ENCODE data around the gene ZNF778.
"Not testable (repeated sequence)": the region's sequence is repeated elsewhere in the genome, so short reads cannot be mapped to it uniquely, and the experiment has no call there.

ZNF778 gene

GRCh38 chr16:89183463-89183862, 34.0 kb upstream of the ZNF778 start:
- no peak for DNase-seq

GRCh38 chr16:89183975-89184676, 33.4 kb upstream of the ZNF778 start:
- no peak for DNase-seq

- DNase-seq, result no peak
Observed at GRCh38 chr16:89184677-89184932, 32.9 kb upstream of the ZNF778 start.

DNA sequence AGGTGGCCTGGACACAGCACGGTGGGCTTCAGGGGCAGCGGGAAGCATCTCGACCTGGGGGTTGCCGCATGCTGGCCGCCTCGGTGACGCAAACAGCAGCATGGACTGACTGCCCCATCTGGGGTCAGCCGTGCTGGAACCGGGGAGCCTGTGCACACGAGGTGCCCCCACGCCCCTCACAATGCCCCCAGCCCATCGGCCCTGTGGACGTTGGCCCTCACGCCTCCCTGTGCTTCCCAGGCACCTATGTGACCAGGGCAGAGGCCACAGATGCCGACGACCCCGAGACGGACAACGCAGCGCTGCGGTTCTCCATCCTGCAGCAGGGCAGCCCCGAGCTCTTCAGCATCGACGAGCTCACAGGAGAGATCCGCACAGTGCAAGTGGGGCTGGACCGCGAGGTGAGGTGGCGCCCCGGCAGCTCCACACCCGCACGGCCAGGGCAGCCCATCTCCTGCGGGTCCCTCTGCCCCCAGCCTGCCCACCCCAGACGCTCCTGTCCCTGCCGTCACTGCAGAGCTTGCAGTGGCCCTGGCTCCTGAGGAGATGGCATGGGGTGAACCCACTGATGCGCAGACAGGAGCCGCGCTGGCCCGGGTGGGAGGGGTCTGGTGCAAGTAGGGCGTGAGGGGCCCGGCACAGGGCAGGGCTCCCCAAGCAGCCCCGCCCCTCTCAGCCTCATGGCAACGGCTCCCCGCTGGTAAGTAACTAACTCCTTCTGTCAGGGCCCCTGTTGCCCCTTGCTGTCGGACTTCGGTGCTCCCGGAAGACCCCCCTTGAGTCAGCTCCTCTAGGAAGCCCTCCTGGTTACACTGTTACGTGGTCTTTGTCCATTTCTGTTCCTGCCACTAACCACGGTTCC, 32.3 kb upstream of the ZNF778 start:
- no peak for DNase-seq

GRCh38 chr16:89185887-89186592, 31.5 kb upstream of the ZNF778 start:
- not testable (repeated sequence) for DNase-seq

DNA sequence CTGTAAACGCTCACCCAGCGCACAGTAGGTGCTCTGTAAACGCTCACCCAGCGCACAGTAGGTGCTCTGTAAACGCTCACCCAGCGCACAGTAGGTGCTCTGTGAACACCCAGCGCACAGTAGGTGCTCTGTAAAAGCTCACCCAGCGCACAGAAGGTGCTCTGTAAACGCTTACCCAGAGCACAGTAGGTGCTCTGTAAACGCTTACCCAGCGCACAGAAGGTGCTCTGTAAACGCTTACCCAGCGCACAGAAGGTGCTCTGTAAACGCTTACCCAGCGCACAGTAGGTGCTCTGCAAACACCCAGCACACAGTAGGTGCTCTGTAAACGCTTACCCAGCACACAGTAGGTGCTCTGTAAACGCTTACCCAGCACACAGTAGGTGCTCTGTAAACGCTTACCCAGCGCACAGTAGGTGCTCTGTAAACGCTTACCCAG, 30.9 kb upstream of the ZNF778 start:
- not testable (repeated sequence) for DNase-seq

DNA sequence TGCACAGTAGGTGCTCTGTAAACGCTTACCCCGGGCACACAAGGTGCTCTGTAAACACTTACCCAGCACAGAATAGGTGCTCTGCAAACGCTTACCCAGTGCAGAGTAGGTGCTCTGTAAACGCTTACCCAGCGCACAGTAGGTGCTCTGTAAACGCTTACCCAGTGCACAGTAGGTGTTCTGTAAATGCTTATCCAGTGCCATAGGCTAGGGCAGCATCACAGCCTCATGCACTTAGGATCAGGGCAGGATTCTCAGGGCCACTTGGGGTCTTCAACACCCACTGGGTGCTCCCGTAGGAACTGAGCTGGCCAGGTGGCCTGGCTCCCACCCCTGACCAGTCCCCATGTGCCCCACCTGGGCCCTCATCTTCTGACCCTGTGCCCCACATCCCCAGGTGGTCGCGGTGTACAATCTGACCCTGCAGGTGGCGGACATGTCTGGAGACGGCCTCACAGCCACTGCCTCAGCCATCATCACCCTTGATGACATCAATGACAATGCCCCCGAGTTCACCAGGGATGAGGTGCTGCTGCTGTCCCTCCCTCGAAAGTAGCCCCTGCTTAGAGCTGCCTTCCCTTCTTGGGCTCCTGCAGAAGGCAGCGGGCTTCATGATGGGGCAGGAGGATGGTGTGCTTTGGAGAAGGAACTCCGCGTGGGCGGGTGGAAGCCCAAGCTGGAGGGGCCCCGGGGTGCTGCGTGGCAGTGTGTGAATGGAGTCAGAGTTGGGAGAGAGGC, 30.3 kb upstream of the ZNF778 start:
- DNase-seq, result no peak

- DNase-seq, result no peak
Observed at GRCh38 chr16:89187770-89188392, 29.6 kb upstream of the ZNF778 start.

DNA sequence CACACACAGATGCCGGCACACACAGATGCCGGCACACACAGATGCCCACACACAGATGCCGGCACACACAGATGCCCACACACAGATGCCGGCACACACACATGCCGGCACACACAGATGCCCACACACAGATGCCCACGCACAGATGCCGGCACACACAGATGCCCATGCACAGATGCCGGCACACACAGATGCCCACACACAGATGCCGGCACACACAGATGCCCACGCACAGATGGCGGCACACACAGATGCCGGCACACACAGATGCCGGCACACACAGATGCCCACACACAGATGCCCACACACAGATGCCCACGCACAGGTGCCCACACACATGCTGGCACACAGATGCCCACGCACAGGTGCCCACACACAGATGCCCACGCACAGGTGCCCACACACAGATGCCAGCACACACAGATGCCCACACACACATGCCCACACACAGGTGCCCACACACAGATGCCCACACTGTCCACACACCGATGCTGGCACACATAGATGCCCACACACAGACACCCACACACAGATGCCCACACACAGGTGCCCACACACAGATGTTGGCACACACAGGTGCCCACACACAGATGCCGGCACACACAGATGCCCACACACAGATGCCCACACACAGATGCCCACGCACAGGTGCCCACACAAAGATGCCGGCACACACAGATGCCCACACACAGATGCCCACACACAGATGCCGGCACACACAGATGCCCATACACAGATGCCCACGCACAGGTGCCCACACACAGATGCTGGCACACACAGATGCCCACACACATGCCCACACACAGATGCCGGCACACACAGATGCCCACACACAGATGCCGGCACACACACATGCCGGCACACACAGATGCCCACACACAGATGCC, 28.8 kb upstream of the ZNF778 start:
- not testable (repeated sequence) for DNase-seq

GRCh38 chr16:89189358-89190025, 28.0 kb upstream of the ZNF778 start:
- DNase-seq, result no peak

DNA sequence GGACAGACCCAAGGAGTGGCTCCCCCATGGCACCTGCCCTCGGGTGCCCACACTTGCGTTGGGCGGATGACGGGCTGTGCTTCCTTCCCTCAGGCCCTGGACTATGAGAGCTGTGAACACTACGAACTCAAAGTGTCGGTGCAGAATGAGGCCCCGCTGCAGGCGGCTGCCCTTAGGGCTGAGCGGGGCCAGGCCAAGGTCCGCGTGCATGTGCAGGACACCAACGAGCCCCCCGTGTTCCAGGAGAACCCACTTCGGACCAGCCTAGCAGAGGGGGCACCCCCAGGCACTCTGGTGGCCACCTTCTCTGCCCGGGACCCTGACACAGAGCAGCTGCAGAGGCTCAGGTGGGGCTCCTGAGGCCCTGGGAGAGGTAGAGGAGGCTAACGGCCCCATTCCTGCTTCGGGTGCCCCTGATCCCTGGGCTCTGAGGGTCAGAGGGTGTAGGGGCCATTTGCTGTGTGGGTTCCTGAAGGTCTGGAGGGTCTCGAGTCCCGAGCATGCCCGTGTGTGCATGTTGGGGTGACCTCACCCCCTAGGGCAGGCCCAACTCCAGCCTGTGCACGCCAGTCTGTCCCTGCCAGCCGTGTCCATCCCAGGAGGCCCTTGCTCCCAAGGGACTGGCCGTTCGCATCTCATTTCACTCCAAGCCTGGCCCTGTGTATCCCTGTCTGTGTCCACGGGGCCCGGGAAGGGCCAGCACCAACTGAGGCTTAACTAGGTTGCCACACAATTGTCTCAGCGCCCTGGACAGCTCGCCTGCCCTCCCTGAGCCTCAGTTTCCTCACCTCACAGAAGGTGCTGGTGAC, 27.1 kb upstream of the ZNF778 start:
- no peak for DNase-seq

- DNase-seq, result no peak
Observed at GRCh38 chr16:89191033-89191900, 26.2 kb upstream of the ZNF778 start.

GRCh38 chr16:89191901-89192185, 25.7 kb upstream of the ZNF778 start:
- no peak for DNase-seq

GRCh38 chr16:89192186-89192955, 25.1 kb upstream of the ZNF778 start:
- DNase-seq, result peak; percentile 36

GRCh38 chr16:89192956-89193575, 24.4 kb upstream of the ZNF778 start:
- no peak for DNase-seq

DNA sequence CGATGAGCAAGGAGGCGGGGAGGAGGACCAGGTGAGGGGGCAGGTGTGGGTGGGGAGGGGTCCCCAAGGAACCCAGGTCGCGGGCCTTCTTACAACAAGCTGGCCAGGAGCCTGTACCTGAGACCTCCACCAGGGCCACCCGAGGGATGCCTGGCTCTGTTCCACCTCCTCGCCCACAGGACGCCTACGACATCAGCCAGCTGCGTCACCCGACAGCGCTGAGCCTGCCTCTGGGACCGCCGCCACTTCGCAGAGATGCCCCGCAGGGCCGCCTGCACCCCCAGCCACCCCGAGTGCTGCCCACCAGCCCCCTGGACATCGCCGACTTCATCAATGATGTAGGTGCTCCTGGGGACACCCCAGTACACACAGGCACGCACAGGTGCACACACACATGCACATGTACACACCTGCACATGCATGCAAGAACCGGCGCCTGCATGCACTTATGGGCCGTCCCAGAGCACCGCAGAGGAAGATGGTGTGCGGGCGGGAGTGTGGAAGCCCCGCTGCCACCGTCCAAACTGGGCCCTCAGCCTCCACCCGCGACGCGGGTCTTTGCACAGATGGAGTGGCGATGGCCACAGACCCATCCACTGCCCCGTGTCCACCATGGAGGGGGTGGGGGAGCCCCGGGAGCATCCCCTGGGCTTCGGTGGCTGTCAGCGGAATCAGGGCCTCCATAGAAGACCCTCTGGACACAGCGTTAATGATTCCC, 23.8 kb upstream of the ZNF778 start:
- DNase-seq, result no peak
